Activated T-helper 1 cell treated with anti-CD3 and anti-CD28 coated beads, Interleukin-2, amount 50 U/mL, for 16 hours (primary cell): ENCODE measurements around the gene TTLL9.
A peak's percentile ranks its signal among the peaks of the same experiment; 100 is the strongest.

Experiments used
- DNase-seq, 2 donors: peaks; one replicate each; pipeline ENCODE4 v3.0.0-alpha.2; 2020; ENCODE audit warnings: low read depth in 1 of 2, low spot score in 1 of 2

The TTLL9 gene

DNA sequence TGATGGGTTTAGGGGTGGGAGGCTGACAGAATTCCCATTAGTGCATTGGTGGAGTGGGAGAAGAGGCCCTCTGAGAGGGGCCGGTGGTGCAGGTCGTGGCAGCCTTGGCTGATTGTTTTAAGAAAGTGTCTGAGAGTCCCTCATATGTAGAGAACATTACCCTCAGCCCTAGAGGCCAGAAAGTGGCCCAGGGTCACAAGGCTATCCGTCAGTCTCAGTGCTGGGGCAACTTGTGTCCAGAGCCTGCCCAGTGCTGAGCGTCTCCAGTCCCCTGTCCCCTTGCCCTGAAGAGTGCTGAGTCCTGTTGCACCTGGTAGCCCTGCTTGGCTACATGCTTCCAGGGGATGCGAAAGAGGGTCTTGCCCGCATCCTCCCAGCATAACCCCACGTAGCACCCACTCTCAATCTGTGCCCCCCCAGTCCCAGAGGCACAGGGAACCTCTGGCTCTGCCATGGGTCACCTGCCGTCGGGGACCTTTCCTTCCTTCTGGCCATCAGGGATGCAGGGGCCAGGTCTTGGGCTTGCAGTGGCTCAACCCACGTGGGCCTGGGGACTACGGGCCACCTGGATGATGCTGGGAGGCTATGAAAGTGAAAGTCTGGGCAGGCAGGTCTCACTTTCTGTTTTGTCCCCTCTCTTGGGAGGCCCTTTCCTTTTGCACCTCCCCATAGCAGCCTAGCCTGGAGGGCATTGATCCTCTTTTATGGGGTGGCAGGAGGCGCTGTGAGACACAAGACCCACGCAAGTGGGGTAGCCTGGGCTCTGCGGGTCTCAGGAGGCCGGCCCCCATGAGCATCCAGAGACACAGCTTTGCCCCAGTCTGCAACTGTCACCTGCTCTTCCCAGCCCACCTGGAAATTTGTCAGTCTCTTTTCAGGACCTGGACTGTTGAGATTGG lies 12.3 kb upstream of the TTLL9 start:
- DNase-seq: no peak

DNA sequence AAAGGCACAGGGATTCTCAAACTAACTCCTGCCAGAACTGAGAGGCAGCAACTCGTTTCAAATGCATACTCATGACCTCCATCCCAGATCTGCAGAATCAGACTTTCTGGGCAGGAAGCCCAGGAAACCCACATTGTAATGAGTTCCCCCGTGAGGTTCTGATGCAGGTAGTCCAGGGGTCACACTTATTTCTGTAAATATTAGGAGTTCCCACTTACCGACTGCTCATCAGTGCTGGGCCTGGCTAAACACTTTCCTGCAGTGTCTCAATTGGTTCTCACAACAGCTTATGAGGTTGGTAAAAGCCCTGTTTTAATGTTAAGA lies 11.7 kb upstream of the TTLL9 start:
- DNase-seq: no peak

DNA sequence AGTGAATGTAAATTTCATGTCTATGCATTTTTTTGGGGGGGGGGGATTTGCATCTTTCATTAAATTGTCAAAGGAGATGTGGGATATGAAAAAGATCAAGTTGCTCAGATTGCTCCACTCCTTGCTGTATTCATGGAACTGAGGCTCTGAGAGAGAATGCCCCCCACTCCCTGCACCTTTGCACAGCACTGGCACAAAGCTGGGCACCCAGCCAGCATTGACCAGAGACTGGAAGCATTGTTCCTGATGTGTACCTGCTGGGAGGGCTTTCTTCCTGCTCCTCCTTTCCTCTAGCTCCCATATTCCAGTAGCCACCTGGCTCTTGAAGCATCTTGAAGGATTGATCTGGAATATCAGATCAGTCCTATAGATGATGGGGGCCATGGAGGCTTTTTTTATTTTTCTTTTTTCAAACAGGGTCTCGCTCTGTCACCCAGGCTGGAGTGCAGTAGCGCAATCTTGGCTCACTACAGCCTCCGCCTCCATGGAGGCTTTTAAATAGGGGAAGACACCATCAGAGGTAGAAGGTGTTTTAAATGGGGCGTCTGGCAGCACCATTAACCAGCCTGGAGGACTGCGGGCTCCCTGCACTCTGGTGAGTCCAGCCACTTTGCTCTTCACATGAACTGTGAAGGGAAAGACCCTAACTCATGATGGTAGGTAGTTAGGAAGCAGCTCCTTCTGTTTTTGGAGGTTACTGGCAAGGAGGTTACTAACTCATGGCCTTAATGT lies 11.0 kb upstream of the TTLL9 start:
- DNase-seq: no peak

DNA sequence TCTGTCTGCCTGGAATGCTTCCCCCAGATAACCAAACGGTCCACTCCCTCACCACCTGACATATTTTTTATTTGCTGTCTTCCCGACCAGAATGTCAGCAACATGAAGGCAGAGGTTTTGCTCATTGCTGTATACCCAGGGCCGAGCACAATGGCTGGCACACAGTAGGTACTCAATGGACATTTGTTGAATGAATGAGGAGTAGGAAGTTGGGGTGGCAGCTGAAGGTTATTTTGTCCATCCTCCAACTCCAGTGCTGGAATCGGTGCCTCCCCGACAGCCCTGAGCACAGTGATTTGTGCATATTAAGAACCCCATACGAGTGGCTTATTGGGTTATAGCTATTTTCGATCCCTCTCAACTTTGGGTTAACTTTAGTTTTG lies 10.4 kb upstream of the TTLL9 start:
- no peak for DNase-seq

DNA sequence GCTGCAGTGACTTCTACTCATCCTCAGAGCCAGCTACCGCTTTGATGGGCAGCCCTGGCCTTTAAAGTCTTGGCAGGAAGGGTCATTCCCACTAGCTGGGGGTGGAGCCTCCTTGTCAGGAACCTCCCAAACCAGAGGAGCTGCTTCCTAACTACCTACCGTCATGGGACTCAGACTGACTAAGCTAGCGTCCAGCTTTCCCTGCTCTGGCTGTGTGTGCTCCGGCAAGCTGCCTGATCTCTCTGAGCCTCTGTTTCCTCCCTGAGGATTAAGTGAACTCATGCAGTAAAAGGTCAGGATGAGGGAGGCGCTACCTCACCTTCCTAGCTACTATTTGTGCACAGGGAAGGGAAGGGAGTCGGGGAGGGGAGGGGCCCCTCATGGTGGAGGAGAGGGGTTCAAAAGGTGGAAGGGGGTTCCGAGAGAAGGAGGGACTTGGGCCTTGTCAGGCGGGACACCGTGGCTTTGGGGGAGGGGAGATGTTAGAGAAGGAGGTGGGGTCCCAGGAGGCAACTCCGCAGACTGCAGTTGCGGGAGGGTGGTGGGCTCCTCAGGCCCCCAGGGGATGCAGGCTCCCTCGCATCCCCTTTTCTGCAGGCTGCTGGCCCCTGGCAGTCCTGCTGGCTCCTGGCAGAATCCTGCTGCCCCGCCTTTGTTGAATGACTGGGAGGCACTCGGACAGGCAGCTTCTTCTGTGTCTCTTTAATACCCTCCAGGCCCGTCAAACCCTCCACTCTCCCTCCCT lies 9.9 kb upstream of the TTLL9 start:
- no peak for DNase-seq

DNA sequence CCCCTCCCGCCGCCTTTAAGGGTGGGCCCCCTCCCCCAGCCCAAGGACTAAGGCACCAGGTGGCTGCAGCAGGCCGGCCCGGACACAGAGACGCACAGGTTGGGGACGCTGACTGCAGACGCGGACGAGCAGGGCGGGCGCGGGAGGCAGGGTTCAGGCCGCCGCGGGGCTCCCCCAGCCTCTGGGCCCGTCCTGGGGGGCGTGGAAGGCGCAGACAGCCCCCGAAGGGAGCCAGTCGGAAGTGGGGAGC lies 9.4 kb upstream of the TTLL9 start:
- DNase-seq: no peak

DNA sequence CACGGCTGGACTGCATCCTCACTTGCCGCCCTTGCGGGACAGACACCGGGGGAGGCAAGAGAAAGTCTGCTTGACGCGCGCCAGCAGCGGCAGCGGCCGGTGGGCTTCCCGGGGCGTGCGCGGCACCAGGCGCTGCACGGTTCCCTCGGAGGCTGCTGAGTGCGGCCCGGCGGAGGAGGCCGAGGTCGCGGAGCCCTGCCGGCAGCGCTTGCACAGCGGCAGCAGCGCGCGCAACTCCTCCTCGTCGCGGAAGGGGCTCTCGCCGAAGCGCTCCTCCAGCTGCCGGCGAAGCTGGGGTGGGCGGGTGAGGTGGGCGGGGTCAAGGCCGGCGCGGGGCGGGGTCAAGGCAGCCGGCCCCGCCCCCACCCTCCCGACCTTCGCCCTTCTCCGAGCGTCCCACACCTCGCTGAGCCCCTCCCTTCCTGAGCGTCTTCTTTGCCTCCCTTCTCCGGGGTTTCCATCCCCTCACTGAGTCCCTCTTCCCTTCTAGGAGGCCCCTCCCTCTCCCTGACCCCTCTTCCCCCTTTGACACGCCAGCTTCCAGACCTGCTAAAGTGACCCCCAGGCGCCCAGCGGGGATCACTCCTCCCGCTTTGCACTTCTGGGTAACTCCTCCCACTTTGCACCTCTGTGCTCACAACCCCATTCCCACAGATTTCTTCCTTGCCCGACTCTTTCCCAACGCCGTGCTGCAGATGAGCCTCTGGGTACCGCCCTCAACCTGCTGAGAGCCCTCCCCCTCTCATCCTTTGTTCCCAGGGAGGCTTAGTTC lies 8.9 kb upstream of the TTLL9 start:
- peak; percentile 22 to 50 for DNase-seq

DNA sequence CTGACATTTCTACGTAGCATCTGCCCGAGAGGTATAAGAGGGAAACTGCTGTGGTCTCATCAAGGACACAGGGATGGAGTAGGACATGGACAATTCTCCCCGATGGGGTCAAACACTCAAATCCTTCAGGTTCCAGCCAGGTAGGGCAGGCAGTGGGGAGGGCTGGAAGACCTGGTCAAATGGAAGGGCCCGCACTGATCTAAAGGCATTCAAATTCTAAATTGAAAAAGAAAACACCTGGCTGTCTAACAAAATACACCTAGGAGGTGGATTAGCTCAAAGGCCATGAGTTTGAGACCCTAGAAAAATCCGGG lies 8.3 kb upstream of the TTLL9 start:
- no peak for DNase-seq

DNA sequence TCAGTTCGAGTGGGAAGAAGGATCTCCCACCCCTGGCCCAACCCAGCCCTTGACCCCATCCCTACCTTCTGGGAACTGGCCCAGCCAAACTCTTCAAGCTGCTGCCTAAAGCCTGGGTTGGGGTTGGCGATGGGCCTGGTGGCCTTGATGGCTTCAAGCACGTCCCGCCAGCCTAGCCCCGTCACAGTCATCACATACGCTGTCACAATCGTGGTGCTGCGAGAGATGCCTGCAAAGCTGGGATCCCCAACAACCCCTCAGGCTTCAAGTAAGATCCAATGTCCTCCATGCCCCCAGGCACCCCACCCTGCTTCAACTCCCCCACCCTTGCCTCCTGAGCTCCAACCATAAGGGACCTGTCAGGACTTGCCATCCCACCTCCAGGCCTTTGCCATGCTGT lies 7.9 kb upstream of the TTLL9 start:
- no peak for DNase-seq

DNA sequence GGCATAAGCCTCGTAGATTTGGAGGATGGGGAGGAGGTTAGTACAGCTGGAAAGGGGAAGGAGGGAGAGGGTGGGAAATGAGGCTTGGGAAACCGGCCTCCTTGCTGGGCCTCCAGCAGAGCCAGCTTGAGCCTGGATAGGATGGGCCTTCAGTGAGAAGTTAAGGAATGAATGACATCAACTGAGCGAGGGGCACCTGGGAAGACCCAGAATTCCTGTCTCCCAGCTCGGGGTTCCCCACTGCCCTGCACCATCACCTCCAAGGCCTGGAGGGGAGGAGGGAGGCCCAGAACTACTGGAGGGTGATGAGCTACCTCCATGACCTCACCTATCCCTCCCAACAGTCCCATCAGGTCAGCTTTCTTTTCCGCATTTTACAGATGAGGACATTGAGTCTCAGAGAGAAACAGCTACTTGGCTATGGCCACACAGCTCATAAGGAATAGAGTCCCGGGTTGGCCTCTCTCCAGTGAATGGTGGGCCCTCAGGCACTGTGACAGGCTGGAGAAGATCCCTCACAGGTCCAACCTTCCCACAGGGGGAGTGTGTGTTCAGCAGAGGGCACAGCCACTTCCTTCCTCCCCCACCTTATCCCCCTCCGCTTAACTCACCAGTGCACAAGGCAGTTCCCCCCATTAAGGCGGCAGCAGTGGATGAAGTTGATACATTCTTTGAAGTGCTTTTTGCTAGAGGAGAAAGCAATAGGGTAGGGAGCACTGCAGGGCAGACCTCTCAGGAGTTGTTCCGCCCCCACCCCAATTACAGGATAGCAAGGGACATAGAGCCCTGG lies 6.9 kb upstream of the TTLL9 start:
- no peak for DNase-seq

DNA sequence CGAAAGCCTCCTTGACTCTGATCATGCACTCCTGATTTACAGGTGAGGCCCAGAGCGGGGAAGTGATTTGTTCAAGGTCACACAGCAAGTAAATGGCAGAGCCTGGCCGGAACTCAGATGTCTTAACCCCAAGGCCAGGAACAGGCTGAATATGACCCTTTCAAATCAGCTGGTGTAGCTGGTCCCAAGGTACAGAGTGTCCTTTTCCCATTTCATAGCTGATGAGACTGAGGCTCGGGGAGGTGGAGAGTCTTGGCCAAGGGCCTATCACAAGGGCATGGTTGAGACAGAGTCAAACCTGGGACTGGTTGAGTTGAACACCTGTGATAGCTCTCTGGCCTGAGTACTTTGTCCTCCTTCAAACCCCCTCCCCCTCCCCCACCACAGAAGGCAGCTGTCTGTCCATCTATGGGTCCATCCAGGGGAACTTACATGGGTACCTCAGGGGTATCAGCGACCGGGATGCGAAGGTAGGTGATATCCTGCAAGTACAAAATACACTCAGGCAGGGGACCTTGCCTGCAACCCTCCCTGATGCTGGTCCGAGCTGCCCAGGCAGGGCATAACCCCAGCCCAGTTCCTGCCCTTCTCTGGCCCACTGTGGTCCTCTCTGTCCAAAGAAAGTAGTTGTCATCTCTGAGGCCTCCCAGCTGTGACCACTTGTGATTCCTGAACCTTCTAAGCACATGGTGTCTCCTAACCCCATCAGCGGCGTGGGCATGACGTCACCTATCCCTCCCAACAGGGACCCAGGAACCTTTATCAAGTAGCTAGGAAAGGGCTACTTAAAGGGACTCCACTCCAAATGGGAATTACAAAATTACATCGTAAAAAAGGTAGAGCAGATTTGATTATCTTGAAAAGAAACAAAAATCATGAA lies 5.7 kb upstream of the TTLL9 start:
- DNase-seq: no peak

DNA sequence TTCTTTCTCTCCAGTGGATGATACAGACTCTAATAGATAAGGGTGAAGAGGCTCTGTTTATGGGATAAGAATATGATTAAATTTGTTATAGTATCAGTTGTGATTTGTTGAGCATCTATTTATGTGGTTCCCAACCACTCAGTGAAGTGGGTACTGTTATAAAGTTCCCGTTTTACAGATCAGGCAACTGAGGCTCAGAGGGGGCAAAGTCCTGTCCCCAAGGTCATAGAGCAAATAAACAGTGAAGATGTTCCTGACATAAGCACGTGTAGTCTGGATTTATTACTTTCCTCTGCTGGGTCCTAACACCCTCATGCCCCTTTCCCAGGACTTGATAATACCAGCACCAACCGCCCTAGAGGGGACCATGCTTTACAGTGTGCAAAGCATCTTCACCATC lies 4.2 kb upstream of the TTLL9 start:
- no peak for DNase-seq

DNA sequence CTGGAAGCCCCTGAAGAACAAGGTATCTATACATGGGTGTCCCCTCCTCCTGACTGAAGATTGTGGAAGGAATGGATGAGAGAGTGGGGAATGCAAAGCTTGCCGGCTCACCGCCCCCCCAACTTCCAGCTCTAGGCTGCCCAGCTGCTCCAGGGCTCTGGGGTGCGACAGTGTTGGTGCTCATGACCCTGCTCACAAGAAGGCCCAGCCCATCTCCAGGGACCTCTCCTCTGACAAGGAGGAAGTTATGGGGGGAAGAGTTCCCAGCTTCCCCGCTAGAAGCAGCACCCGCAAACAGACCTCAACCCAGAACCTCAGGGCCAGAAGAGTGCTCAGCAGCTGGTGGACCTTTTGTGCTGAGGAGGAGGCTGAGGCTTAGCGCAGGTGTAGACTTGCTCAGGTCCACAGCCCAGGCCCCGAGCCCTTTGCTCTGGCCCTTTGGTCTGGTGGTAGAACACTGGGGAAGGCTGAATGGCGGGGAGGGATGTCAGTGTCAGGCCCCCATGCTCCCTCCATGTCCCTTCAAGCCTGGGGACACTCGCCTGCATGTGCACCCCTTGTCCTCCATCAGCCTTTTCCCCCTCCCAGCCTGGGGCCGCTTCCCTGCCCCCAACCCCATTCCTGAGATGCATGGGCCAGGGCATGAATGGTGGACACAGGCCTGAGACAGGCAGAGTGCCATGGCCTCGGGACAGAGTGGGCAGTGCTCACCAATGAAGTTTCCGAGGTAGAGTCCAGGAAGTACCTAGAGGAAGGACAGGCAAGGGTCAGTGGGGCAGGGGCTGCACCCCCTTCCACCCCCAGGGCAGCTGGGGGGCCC lies 1.4 kb upstream of the TTLL9 start:
- DNase-seq: no peak

DNA sequence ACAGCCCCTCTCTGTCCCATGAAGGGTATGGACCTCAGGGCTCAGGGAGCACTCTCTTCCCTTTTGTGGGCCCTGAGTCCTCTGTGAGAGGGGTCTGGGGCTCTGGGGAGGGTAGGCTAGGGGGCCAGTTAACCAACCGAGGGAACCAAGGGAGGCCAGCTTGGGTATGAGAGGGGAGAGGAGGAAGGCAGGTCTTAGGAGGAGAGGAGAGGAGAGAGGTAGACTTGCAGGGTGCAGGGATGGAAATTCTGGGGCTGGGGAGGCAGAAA lies 827 bp upstream of the TTLL9 start:
- no peak for DNase-seq

DNA sequence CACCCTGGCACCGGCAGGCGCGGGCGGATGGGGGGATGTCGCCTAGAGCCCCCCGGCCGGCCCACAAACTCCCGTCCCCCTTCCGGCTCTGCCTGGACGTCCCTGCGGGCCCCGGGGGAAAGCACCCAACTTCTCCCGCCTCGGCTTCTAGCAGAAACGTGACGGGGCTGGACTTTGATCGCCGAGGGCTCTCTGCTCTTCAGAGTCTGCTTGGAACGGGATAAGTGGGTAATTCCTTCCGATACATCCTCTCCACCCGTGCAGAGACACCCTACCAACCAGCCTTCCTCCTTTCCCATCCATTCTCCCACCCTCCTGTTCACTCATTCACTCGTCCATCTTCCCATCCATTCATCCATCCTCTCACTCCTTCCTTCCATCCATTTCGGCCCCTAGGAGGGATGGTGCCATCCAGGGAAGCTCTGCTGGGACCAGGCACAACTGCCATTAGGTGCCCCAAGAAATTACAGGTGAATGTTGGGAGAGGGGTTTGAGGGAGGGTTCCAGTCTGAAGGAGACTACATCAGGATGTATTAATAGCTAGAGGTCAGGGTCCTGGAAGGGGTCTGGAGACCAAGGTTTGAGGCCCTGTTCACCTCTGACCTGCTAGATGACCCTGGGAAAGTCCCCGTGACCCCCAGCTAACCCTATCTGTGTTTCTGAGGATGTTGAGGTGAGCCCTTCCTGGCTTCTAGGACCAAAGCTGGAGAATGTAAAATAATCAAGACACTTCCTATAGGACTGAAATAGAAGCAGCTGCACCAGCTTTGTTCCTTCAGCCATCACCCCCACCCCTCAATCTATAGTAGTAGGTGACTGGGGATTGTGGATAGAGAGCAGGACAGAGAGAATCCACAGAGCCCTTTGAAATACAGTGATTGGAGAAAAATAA lies 538 bp downstream of the TTLL9 start:
- no peak for DNase-seq

DNA sequence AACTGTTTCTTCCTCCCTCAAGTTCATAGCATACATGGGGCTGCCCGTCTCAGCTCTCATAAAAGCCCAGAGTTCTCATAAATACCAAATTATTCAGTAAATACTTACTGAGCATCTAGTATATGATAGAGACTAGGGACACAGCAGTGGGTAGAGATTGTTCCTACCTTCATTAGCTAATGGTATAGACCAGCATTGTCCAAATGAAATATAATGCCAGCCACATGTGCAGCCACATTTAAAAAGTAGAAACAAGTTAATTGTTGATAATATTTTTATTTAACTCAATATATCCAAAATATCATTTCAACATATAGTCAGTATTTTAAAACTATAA lies 1.2 kb downstream of the TTLL9 start:
- no peak for DNase-seq

DNA sequence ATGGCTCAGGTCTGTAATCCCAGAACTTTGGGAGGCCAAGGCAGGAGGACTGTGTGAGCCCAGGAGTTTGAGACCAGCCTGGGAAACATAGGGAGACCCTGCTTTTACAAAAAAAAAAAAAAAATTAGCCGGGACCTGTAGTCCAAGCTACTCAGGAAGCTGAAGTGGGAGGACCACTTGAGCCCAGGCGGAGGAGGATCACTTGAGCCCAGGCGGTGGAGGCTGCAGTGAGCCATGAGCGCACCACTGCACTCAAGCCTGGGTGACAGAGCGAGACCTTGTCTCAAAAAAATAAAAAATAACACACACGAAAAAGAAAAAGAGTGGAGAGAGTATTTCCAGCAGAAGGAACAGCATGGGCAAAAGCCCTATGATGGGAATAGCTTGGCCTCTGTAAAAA lies 2.0 kb downstream of the TTLL9 start:
- DNase-seq: no peak

DNA sequence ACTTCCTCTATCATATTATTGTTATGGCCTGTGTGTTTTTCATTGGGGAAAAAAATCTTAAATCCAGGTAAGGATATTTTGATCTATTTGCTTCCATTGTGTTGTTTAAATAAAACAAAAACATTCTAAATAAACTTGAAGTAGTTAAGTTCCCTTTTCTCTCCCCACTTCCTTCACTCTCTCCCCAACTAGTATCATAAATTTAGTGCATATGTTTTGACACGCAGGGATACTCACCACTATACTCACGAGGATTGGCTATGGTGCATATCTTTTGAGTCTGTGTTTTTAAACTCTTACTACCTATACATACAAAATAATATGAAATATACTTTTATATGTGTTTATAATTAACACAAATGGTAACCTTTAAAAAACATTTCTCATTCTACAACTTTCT lies 5.2 kb downstream of the TTLL9 start:
- DNase-seq: no peak

DNA sequence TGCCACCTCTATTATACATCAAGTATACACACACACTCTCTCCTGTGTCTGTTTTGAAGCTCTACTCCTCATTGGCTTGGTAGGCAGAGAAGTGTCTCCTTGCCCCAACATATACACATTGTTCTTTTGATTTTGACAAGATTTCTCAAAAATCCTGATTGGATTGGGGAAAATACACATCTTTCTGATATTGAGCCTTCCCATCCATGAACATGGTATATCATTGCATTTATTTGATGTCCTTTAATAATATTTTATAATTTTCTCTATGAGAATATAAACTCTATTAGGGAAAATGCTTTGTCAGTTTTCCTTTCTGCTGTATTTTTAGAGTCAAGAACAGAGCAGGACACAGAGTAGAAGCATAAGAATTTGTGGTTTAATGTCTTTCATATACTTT lies 7.2 kb downstream of the TTLL9 start:
- DNase-seq: no peak
